Activated CD4-positive, alpha-beta T cell treated with anti-CD3 and anti-CD28 coated beads, Interleukin-2, amount 50 U/mL, for 4 hours (primary cell): Measurements from ENCODE around the gene ABTB2.
"Not testable (repeated sequence)": the region's sequence is repeated elsewhere in the genome, so short reads cannot be mapped to it uniquely, and the experiment has no call there.

Source experiments
- DNase-seq, 2 experiments: peaks; one replicate each; pipeline ENCODE4 v3.0.0-alpha.2; 2020

Gene ABTB2

GRCh38 chr11:34234086-34234740 is 123.6 kb downstream of the ABTB2 start:
- DNase-seq, result peak; percentile 75 to 79

- no peak for DNase-seq
These were observed 124.6 kb downstream of the ABTB2 start for GRCh38 chr11:34233215-34233614.

- no peak for DNase-seq
These were observed 125.0 kb downstream of the ABTB2 start for GRCh38 chr11:34232807-34233206.

GRCh38 chr11:34226210-34226609 is 131.6 kb downstream of the ABTB2 start:
- DNase-seq, result no peak

- no peak for DNase-seq
These were observed 132.7 kb downstream of the ABTB2 start for GRCh38 chr11:34225091-34225490.

- DNase-seq, result no peak
These were observed 133.3 kb downstream of the ABTB2 start for GRCh38 chr11:34224434-34224966.

GRCh38 chr11:34223907-34224306 is 133.9 kb downstream of the ABTB2 start:
- DNase-seq, result no peak

GRCh38 chr11:34223021-34223813 is 134.6 kb downstream of the ABTB2 start:
- DNase-seq, result no peak

- no peak for DNase-seq
These were observed 135.8 kb downstream of the ABTB2 start for GRCh38 chr11:34222030-34222429.

- no peak for DNase-seq
These were observed 137.9 kb downstream of the ABTB2 start for GRCh38 chr11:34219941-34220370.

GRCh38 chr11:34219279-34219678 is 138.5 kb downstream of the ABTB2 start:
- DNase-seq, result no peak

GRCh38 chr11:34218756-34219155 is 139.1 kb downstream of the ABTB2 start:
- not testable (repeated sequence) for DNase-seq

- no peak for DNase-seq
These were observed 139.7 kb downstream of the ABTB2 start for GRCh38 chr11:34218067-34218466.

- no peak for DNase-seq
These were observed 141.1 kb downstream of the ABTB2 start for GRCh38 chr11:34216706-34217105.

GRCh38 chr11:34215806-34216453 is 141.9 kb downstream of the ABTB2 start:
- DNase-seq, result no peak

- DNase-seq, result peak; percentile 40 to 52
These were observed 142.6 kb downstream of the ABTB2 start for GRCh38 chr11:34214961-34215805.

- DNase-seq, result no peak
These were observed 144.4 kb downstream of the ABTB2 start for GRCh38 chr11:34213366-34213765.

- DNase-seq, result no peak
These were observed 145.2 kb downstream of the ABTB2 start for GRCh38 chr11:34212566-34212965.

GRCh38 chr11:34209809-34210208 is 148.0 kb downstream of the ABTB2 start:
- DNase-seq, result no peak

GRCh38 chr11:34208266-34209135 is 149.3 kb downstream of the ABTB2 start:
- no peak for DNase-seq

GRCh38 chr11:34207487-34208180 is 150.2 kb downstream of the ABTB2 start:
- no peak for DNase-seq
